Effector CD8-positive, alpha-beta T cell (primary cell): ENCODE data around the gene NAA15.
"Not testable (repeated sequence)": the region's sequence is repeated elsewhere in the genome, so short reads cannot be mapped to it uniquely, and the experiment has no call there.

Source experiments
- DNase-seq: peaks from one replicate; lab custom pipeline; 2025; lab: John Stamatoyannopoulos, UW

The NAA15 gene

GRCh38 chr4:139367421-139368090 lies 66.3 kb downstream of the NAA15 start:
- no peak for DNase-seq

- DNase-seq, result no peak
Measured at GRCh38 chr4:139368998-139369397, 67.7 kb downstream of the NAA15 start.

GRCh38 chr4:139374251-139374650 lies 72.9 kb downstream of the NAA15 start:
- DNase-seq, result no peak

GRCh38 chr4:139386421-139386820 lies 85.1 kb downstream of the NAA15 start:
- no peak for DNase-seq

- no peak for DNase-seq
Measured at GRCh38 chr4:139389102-139389501, 87.8 kb downstream of the NAA15 start.

GRCh38 chr4:139389991-139390390 lies 88.7 kb downstream of the NAA15 start:
- DNase-seq, result no peak

- no peak for DNase-seq
Measured at GRCh38 chr4:139391731-139392130, 90.4 kb downstream of the NAA15 start.

- no peak for DNase-seq
Measured at GRCh38 chr4:139392797-139393196, 91.5 kb downstream of the NAA15 start.

- DNase-seq, result no peak
Measured at GRCh38 chr4:139401368-139401767, 100.1 kb downstream of the NAA15 start.

GRCh38 chr4:139402436-139402835 lies 101.1 kb downstream of the NAA15 start:
- no peak for DNase-seq

GRCh38 chr4:139403462-139403861 lies 102.2 kb downstream of the NAA15 start:
- no peak for DNase-seq

- no peak for DNase-seq
Measured at GRCh38 chr4:139410312-139410711, 109.0 kb downstream of the NAA15 start.

GRCh38 chr4:139414671-139415210 lies 113.4 kb downstream of the NAA15 start:
- not testable (repeated sequence) for DNase-seq

GRCh38 chr4:139416073-139416673 lies 114.9 kb downstream of the NAA15 start:
- no peak for DNase-seq

GRCh38 chr4:139419388-139419914 lies 118.1 kb downstream of the NAA15 start:
- DNase-seq, result no peak

- no peak for DNase-seq
Measured at GRCh38 chr4:139420652-139421051, 119.3 kb downstream of the NAA15 start.

GRCh38 chr4:139436122-139436521 lies 134.8 kb downstream of the NAA15 start:
- no peak for DNase-seq

- DNase-seq, result no peak
Measured at GRCh38 chr4:139438141-139438540, 136.8 kb downstream of the NAA15 start.

GRCh38 chr4:139441029-139441428 lies 139.7 kb downstream of the NAA15 start:
- DNase-seq, result no peak

GRCh38 chr4:139443661-139444060 lies 142.4 kb downstream of the NAA15 start:
- DNase-seq, result no peak

- DNase-seq, result not testable (repeated sequence)
Measured at GRCh38 chr4:139444881-139445280, 143.6 kb downstream of the NAA15 start.

- not testable (repeated sequence) for DNase-seq
Measured at GRCh38 chr4:139447078-139447477, 145.8 kb downstream of the NAA15 start.

- DNase-seq, result no peak
Measured at GRCh38 chr4:139450586-139450985, 149.3 kb downstream of the NAA15 start.
